IPS DF 6.9 (cell line): Measurements from ENCODE around the gene SGPL1.

ENCODE experiments used
- DNase-seq: peaks from one replicate; pipeline ENCODE4 v3.0.0-alpha.2; 2013; ENCODE audit warnings: low read depth, low spot score
- H3K27ac ChIP-seq: one replicate; pipeline ENCODE4 v1.5.1; 2013; ENCODE audit warnings: low read length, control low read depth
- H3K27me3 ChIP-seq: 2 replicates; pipeline ENCODE4 v1.6.1; 2013; ENCODE audit warnings: mild to moderate bottlenecking, low read length; ENCODE audit not compliant: control insufficient read depth, insufficient read depth
- H3K36me3 ChIP-seq: 2 replicates; pipeline ENCODE4 v1.6.1; 2013; ENCODE audit warnings: low read length; ENCODE audit not compliant: control insufficient read depth, insufficient read depth
- H3K4me1 ChIP-seq: 2 replicates; pipeline ENCODE4 v1.6.1; 2013; ENCODE audit warnings: low read length; ENCODE audit not compliant: control insufficient read depth, insufficient read depth
- H3K4me3 ChIP-seq: 2 replicates; pipeline ENCODE4 v1.5.1; 2013; ENCODE audit warnings: mild to moderate bottlenecking, low read length
- H3K9me3 ChIP-seq: 2 replicates; pipeline ENCODE4 v1.6.1; 2013; ENCODE audit warnings: low read length, inconsistent platforms; ENCODE audit not compliant: control insufficient read depth, insufficient read depth
- WGBS: extraction: QIAGEN DNeasy Blood & Tissue Kit; methylation state at CpG from one replicate; pipeline ENCODE4 v1.1.7; 2013; ENCODE audit warnings: mixed read lengths, missing lambda C conversion rate; ENCODE audit not compliant: insufficient read length, insufficient coverage; 5-methylcytosine and 5-hydroxymethylcytosine counted together

The SGPL1 gene

GRCh38 chr10:70832221-70832620, 16.5 kb downstream of the SGPL1 start:
- DNase-seq: no peak
- Histone ChIP-seq H3K36me3 (peaks cover 2% of the 10 kb centered on the region; the same call in 1 of the 2 replicates), H3K27ac (no peak overlapping the region), H3K9me3 (no peaks in the 10 kb centered on the region), H3K27me3 (no peaks in the 10 kb centered on the region), H3K4me3 (no peak overlapping the region), H3K4me1 (no peaks in the 10 kb centered on the region)
- no CpG with 5 or more reads among the region's 3 CpGs for WGBS

- H3K27me3 ChIP-seq: no peaks in the 10 kb centered on the region
- no peak overlapping the region for H3K27ac ChIP-seq
- DNase-seq: no peak
- no peaks in the 10 kb centered on the region for H3K4me1 ChIP-seq
- no peak overlapping the region for H3K4me3 ChIP-seq
- H3K9me3 ChIP-seq: no peaks in the 10 kb centered on the region
- WGBS: no CpG with 5 or more reads among the region's 3 CpGs
- H3K36me3 ChIP-seq: peaks cover 2% of the 10 kb centered on the region; the same call in 1 of the 2 replicates
These were observed 17.2 kb downstream of the SGPL1 start for GRCh38 chr10:70832852-70833528.

- Histone ChIP-seq H3K9me3 (no peaks in the 10 kb centered on the region), H3K36me3 (peaks cover 2% of the 10 kb centered on the region; the same call in 1 of the 2 replicates), H3K4me1 (no peaks in the 10 kb centered on the region), H3K27ac (no peak overlapping the region), H3K4me3 (no peak overlapping the region), H3K27me3 (no peaks in the 10 kb centered on the region)
- WGBS: no CpG with 5 or more reads among the region's 2 CpGs
- no peak for DNase-seq
These were observed 17.9 kb downstream of the SGPL1 start for GRCh38 chr10:70833601-70834000.

GRCh38 chr10:70834021-70834420, 18.3 kb downstream of the SGPL1 start:
- Histone ChIP-seq H3K9me3 (no peaks in the 10 kb centered on the region), H3K27me3 (no peaks in the 10 kb centered on the region), H3K27ac (no peak overlapping the region), H3K4me3 (no peak overlapping the region), H3K4me1 (no peaks in the 10 kb centered on the region), H3K36me3 (peaks cover 2% of the 10 kb centered on the region; the same call in 1 of the 2 replicates)
- no CpG with 5 or more reads among the region's 5 CpGs for WGBS
- no peak for DNase-seq

- no peaks in the 10 kb centered on the region for H3K9me3 ChIP-seq
- no peak for DNase-seq
- H3K27me3 ChIP-seq: no peaks in the 10 kb centered on the region
- H3K4me1 ChIP-seq: no peaks in the 10 kb centered on the region
- H3K36me3 ChIP-seq: peaks cover 2% of the 10 kb centered on the region; the same call in 1 of the 2 replicates
- no CpG with 5 or more reads among the region's 7 CpGs for WGBS
- H3K4me3 ChIP-seq: no peak overlapping the region
- no peak overlapping the region for H3K27ac ChIP-seq
These were observed 18.8 kb downstream of the SGPL1 start for GRCh38 chr10:70834441-70835151.

GRCh38 chr10:70836319-70836718, 20.6 kb downstream of the SGPL1 start:
- Histone ChIP-seq H3K36me3 (no peaks in the 10 kb centered on the region; the same call in 1 of the 2 replicates), H3K9me3 (no peaks in the 10 kb centered on the region), H3K27ac (no peak overlapping the region), H3K4me3 (no peak overlapping the region), H3K4me1 (no peaks in the 10 kb centered on the region), H3K27me3 (no peaks in the 10 kb centered on the region)
- no CpG with 5 or more reads among the region's 2 CpGs for WGBS
- DNase-seq: no peak

- no peaks in the 10 kb centered on the region for H3K9me3 ChIP-seq
- H3K36me3 ChIP-seq: no peaks in the 10 kb centered on the region; the same call in 1 of the 2 replicates
- no peaks in the 10 kb centered on the region for H3K27me3 ChIP-seq
- H3K4me1 ChIP-seq: no peaks in the 10 kb centered on the region
- H3K27ac ChIP-seq: no peak overlapping the region
- H3K4me3 ChIP-seq: no peak overlapping the region
- no CpG with 5 or more reads among the region's 3 CpGs for WGBS
- DNase-seq: no peak
These were observed 21.9 kb downstream of the SGPL1 start for GRCh38 chr10:70837660-70838059.

GRCh38 chr10:70838270-70838805, 22.6 kb downstream of the SGPL1 start:
- H3K36me3 ChIP-seq: no peaks in the 10 kb centered on the region; the same call in 1 of the 2 replicates

GRCh38 chr10:70840836-70841235, 25.1 kb downstream of the SGPL1 start:
- no peaks in the 10 kb centered on the region; the same call in 1 of the 2 replicates for H3K36me3 ChIP-seq
- no peaks in the 10 kb centered on the region for H3K27me3 ChIP-seq
- H3K9me3 ChIP-seq: no peaks in the 10 kb centered on the region
- no peak overlapping the region for H3K4me3 ChIP-seq
- no CpG with 5 or more reads among the region's 2 CpGs for WGBS
- no peak overlapping the region for H3K27ac ChIP-seq
- H3K4me1 ChIP-seq: no peaks in the 10 kb centered on the region
- no peak for DNase-seq

More at GRCh38 chr10:70838270-70838805, 22.6 kb downstream of the SGPL1 start:
- Histone ChIP-seq H3K9me3 (no peaks in the 10 kb centered on the region), H3K4me3 (no peak overlapping the region), H3K4me1 (no peaks in the 10 kb centered on the region), H3K27me3 (no peaks in the 10 kb centered on the region), H3K27ac (no peak overlapping the region)
- DNase-seq: no peak
- no CpG with 5 or more reads among the region's 4 CpGs for WGBS

GRCh38 chr10:70843333-70843732, 27.6 kb downstream of the SGPL1 start:
- Histone ChIP-seq H3K9me3 (no peaks in the 10 kb centered on the region), H3K27ac (no peak overlapping the region), H3K27me3 (no peaks in the 10 kb centered on the region), H3K4me3 (no peak overlapping the region), H3K4me1 (no peaks in the 10 kb centered on the region), H3K36me3 (no peaks in the 10 kb centered on the region; the same call in 1 of the 2 replicates)
- WGBS: no CpG with 5 or more reads among the region's 2 CpGs
- no peak for DNase-seq
